BLaER1 treated with 17β-estradiol and CSF1 and Interleukin-3, amounts not matched to agents 10 nM and 100 nM (cell line): ENCODE measurements around the gene METTL14.

Experiments
- H3K27ac ChIP-seq, 11 experiments: shearing (Covaris generic); formaldehyde crosslinking; 2 replicates each; pipeline ENCODE4 v1.8.1; 2022
- H3K27me3 ChIP-seq, 11 experiments: shearing (Covaris generic); formaldehyde crosslinking; 2 replicates each; pipeline ENCODE4 v1.8.1; 2022
- H3K36me3 ChIP-seq, 11 experiments: shearing (Covaris generic); formaldehyde crosslinking; 2 replicates each; pipeline ENCODE4 v1.8.1; 2022
- H3K4me1 ChIP-seq, 10 experiments: shearing (Covaris generic); formaldehyde crosslinking; 2 replicates each; pipeline ENCODE4 v1.8.1; 2022
- H3K4me2 ChIP-seq, 11 experiments: shearing (Covaris generic); formaldehyde crosslinking; 2 replicates each; pipeline ENCODE4 v1.8.1; 2022
- H3K4me3 ChIP-seq, 10 experiments: shearing (Covaris generic); formaldehyde crosslinking; 2 replicates each; pipeline ENCODE4 v1.8.1; 2022
- H3K9ac ChIP-seq, 11 experiments: shearing (Covaris generic); formaldehyde crosslinking; 2 replicates each; pipeline ENCODE4 v1.8.1; 2022
- H3K9me3 ChIP-seq, 11 experiments: shearing (Covaris generic); formaldehyde crosslinking; replicated peaks in 1 of 11; 2 replicates each; pipeline ENCODE4 v1.8.1; 2022
- H4K20me1 ChIP-seq, 11 experiments: shearing (Covaris generic); formaldehyde crosslinking; 2 replicates each; pipeline ENCODE4 v1.8.1; 2022
- Cebpa-rat ChIP-seq, 11 experiments: shearing (Covaris generic); IDR thresholded peaks; 2 replicates each; pipeline ENCODE4 v1.8.1; 2022

The METTL14 gene

DNA sequence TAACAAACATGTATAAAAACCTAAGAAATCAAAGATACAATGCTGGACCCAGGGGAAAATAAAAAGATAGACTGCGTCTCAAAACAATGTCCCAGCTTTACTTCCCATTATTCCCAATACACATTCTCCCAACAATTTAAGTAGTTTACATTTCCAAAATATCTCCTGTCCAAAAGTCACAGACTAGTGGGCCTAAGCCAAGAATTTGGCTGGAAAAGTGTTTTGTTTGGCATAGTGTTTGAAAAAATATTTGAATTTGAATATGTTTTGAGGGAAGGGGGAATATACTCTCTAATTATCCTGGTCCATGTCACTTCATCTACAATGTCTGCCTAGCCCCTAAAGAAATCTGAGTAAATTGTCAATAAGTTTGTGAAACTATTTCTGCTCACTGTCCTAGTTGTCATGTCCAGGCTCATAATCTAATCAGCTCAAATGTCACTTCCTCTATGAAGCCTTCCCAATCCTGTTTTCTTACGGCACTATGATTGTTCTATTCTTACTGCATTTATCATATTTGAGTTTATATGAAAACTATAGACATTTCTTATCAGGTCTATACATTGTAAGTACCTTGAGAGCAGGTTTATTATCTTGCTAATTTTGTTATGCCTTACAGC is 76.3 kb downstream of the METTL14 start:
- no peak overlapping the region for H3K27ac ChIP-seq
- no peaks in the 10 kb centered on the region for H3K9me3 ChIP-seq
- no peak overlapping the region for H3K4me2 ChIP-seq
- no peak overlapping the region for H3K9ac ChIP-seq
- peaks cover 29 to 99% (median 54%) of the 10 kb centered on the region in 11 experiments for H3K36me3 ChIP-seq
- no peak overlapping the region for H3K4me3 ChIP-seq
- no peaks in the 10 kb centered on the region for H3K27me3 ChIP-seq
- peaks cover 0 to 14% (median 0%) of the 10 kb centered on the region in 11 experiments; a peak in 5 of 22 replicates for H4K20me1 ChIP-seq
- TF ChIP-seq Cebpa-rat (IDR thresholded peaks at IDR 0.05): no peak
- no peaks in the 10 kb centered on the region for H3K4me1 ChIP-seq

DNA sequence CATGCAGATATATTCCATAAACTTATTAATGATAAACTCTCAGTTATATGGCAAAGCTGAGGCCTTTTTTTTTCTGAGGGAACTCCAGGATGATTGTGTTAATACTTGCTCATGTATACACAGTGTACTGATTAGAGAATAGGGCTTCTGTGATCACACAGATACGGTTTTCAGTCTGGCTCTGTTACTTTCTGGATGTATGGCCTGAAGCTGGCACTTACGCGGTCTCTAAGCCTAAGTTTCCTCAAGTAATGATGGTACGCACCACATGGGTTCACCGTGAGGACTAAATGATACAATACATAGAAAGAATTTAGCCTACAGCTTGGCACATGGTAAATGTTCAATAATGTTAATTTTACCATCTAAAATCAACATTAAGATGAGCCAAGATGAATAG is 77.0 kb downstream of the METTL14 start:
- Histone ChIP-seq H3K27ac (no peak overlapping the region), H3K9me3 (no peaks in the 10 kb centered on the region), H3K4me3 (no peak overlapping the region), H4K20me1 (peaks cover 0 to 21% (median 0%) of the 10 kb centered on the region in 11 experiments; a peak in 5 of 22 replicates), H3K27me3 (no peaks in the 10 kb centered on the region), H3K4me2 (no peak overlapping the region), H3K4me1 (no peaks in the 10 kb centered on the region), H3K9ac (no peak overlapping the region), H3K36me3 (peaks cover 29 to 99% (median 54%) of the 10 kb centered on the region in 11 experiments)
- TF ChIP-seq Cebpa-rat (IDR thresholded peaks at IDR 0.05): no peak

DNA sequence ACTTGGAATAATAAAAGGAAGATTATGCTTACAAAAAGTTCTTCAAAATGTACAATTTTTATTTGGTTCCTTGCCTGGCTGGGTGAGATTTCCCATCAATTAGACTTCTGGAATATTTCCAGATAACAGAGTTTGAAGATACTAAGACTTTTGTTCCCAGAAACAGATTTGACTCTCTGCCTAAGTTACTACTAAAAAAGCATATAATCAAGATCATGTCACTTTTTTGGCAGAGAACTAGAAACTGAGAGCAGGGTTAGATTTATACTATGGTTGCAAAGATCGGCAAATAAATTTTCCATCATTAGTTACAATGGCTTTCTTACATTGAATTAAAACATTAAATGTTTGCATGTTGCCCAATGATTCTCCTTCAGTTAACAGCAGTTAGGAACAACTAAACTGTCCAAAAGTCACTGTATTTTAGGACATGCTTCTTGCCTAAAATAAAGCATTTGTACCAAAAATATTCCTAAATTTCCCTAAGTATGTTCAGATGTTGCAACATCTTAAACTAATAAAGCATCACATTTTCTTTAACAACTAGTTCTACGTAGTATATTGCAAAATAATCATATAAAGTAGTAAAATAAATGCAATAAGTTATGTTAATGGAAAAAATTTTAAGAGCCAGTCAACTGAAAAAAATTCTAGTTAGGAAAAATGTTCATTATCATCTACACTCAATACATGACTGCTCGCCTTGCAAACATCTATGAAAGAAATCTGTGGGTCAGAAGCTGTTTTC is 77.7 kb downstream of the METTL14 start:
- Histone ChIP-seq H4K20me1 (peaks cover 0 to 21% (median 0%) of the 10 kb centered on the region in 11 experiments; a peak in 5 of 22 replicates), H3K9me3 (no peaks in the 10 kb centered on the region), H3K4me1 (no peaks in the 10 kb centered on the region), H3K4me3 (no peak overlapping the region), H3K36me3 (peaks cover 35 to 99% (median 55%) of the 10 kb centered on the region in 11 experiments), H3K4me2 (no peak overlapping the region), H3K27ac (no peak overlapping the region), H3K27me3 (no peaks in the 10 kb centered on the region), H3K9ac (no peak overlapping the region)
- no peak for TF ChIP-seq Cebpa-rat (IDR thresholded peaks at IDR 0.05)
